GM21786 (cell line): Measurements from ENCODE around the gene RAET1L.
"Not testable (repeated sequence)": the region's sequence is repeated elsewhere in the genome, so short reads cannot be mapped to it uniquely, and the experiment has no call there.

ENCODE experiments used
- ATAC-seq: cut with Tn5 transposase; IDR thresholded peaks from one replicate; pipeline ENCODE4 v1.9.1; 2021; ENCODE audit not compliant: unreplicated experiment

The RAET1L gene

GRCh38 chr6:149995235-149995750, 30.0 kb downstream of the RAET1L start:
- no peak for ATAC-seq

- ATAC-seq = no peak
Observed at GRCh38 chr6:149991838-149992237, 33.5 kb downstream of the RAET1L start.

GRCh38 chr6:149991472-149991795, 33.9 kb downstream of the RAET1L start:
- ATAC-seq = not testable (repeated sequence)

GRCh38 chr6:149990661-149991471, 34.5 kb downstream of the RAET1L start:
- no peak for ATAC-seq

GRCh38 chr6:149990212-149990660, 35.1 kb downstream of the RAET1L start:
- no peak for ATAC-seq

- no peak for ATAC-seq
Observed at GRCh38 chr6:149988550-149989346, 36.6 kb downstream of the RAET1L start.

GRCh38 chr6:149987602-149988107, 37.7 kb downstream of the RAET1L start:
- no peak for ATAC-seq

- no peak for ATAC-seq
Observed at GRCh38 chr6:149985481-149985937, 39.8 kb downstream of the RAET1L start.

- no peak for ATAC-seq
Observed at GRCh38 chr6:149984773-149985172, 40.6 kb downstream of the RAET1L start.

- no peak for ATAC-seq
Observed at GRCh38 chr6:149983145-149983544, 42.2 kb downstream of the RAET1L start.

GRCh38 chr6:149979293-149979692, 46.0 kb downstream of the RAET1L start:
- no peak for ATAC-seq

GRCh38 chr6:149978610-149979009, 46.7 kb downstream of the RAET1L start:
- ATAC-seq = no peak

- no peak for ATAC-seq
Observed at GRCh38 chr6:149977221-149977620, 48.1 kb downstream of the RAET1L start.

GRCh38 chr6:149975400-149975799, 49.9 kb downstream of the RAET1L start:
- no peak for ATAC-seq

GRCh38 chr6:149974825-149975224, 50.5 kb downstream of the RAET1L start:
- ATAC-seq = no peak

GRCh38 chr6:149974394-149974793, 50.9 kb downstream of the RAET1L start:
- not testable (repeated sequence) for ATAC-seq

GRCh38 chr6:149969635-149970034, 55.7 kb downstream of the RAET1L start:
- ATAC-seq = no peak

- not testable (repeated sequence) for ATAC-seq
Observed at GRCh38 chr6:149968909-149969308, 56.4 kb downstream of the RAET1L start.
